ENCODE measurements around the gene NTRK3. TPM values are rescaled to one million over a fixed set of nuclear protein-coding genes. Genes with fewer than 3 reads are reported as not detected.

NTRK3 gene
- total and polyA plus RNA-seq, 2 donors (not counting 3 experiments of a cell fraction or from before 2014, with no cell fraction given) = not detected

DNA sequence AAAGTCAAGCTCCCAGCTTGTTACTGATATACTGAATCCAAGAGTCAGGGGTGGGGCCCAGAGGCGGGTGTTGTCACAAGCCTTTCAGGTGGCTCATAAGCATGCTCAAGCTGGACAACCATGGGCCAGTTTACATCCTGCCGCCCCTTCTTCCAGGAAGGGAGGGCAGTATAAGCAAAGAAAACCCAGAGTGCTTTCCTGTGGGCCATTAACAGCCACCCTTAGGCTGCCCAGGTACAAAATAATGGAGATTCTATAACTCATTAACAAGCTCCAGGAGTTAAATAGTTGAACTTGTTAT, 183.2 kb downstream of the NTRK3 start:
- Histone ChIP-seq H3K36me3 (ENCODE audit: control insufficient read depth in 2 of 2, extremely low read depth in 1 of 2, insufficient read depth in 2 of 2, low read length in 2 of 2) (no peaks in the 10 kb centered on the region), H4K20me1 (replicated peaks; ENCODE audit: control insufficient read depth, extremely low read depth, insufficient read depth, low read length) (no peaks in the 10 kb centered on the region), H3K27ac (ENCODE audit: insufficient read depth, low read depth, low read length) (no peak overlapping the region), H3K9ac (replicated peaks; ENCODE audit: extremely low read depth, insufficient read depth, low read length) (no peak overlapping the region), H3K4me1 (ENCODE audit: control insufficient read depth, extremely low read depth, insufficient read depth, low read length) (no peaks in the 10 kb centered on the region), H3K27me3 (ENCODE audit: control insufficient read depth in 2 of 2, insufficient read depth in 2 of 2, low read length in 2 of 2) (no peaks in the 10 kb centered on the region), H2AFZ (ENCODE audit: low read depth, low read length) (no peak overlapping the region), H3K9me1 (replicated peaks; ENCODE audit: control insufficient read depth, extremely low read depth, insufficient read depth, low read length) (no peaks in the 10 kb centered on the region), H3K79me2 (ENCODE audit: control insufficient read depth, insufficient read depth, low read length) (no peaks in the 10 kb centered on the region), H3K9me3 (replicated peaks; ENCODE audit: control insufficient read depth, insufficient read depth, low read length) (no peaks in the 10 kb centered on the region), H3K4me2 (ENCODE audit: insufficient read depth, low read length) (no peak overlapping the region), H3K4me3 (replicated peaks in 1 of 3; ENCODE audit: insufficient read depth in 1 of 3, low read depth in 1 of 3, low read length in 3 of 3) (no peak overlapping the region)
- CTCF ChIA-PET = interaction anchor here (1.6 kb wide), 1 partner anchor 10 kb away, joined by 3 read pairs; no protein-coding TSS in a partner anchor
- dilution Hi-C loops (cut with MboI; ENCODE audit: extremely low pct_ligation_motif_present, low sequenced_read_pairs) (no loop called here), intact Hi-C loops (cut with micrococcal nuclease) (no loop called here)
- TF ChIP-seq JUN (IDR thresholded peaks at IDR 0.05; ENCODE audit: borderline replicate concordance, insufficient read depth, insufficient read length, low read depth) = no peak
- TF ChIP-seq GATA2 (IDR thresholded peaks at IDR 0.05; ENCODE audit: insufficient read depth, insufficient read length, low read depth, low read length) = no peak
- no peak for TF ChIP-seq MAX (IDR thresholded peaks at IDR 0.05; ENCODE audit: insufficient read depth, insufficient read length)
- no peak for TF ChIP-seq MYC (IDR thresholded peaks at IDR 0.05; ENCODE audit: low read depth, low read length)
- TF ChIP-seq POLR2A (IDR thresholded peaks at IDR 0.05; ENCODE audit: low read depth, low read length) = no peak
- TF ChIP-seq, protein P1, sequence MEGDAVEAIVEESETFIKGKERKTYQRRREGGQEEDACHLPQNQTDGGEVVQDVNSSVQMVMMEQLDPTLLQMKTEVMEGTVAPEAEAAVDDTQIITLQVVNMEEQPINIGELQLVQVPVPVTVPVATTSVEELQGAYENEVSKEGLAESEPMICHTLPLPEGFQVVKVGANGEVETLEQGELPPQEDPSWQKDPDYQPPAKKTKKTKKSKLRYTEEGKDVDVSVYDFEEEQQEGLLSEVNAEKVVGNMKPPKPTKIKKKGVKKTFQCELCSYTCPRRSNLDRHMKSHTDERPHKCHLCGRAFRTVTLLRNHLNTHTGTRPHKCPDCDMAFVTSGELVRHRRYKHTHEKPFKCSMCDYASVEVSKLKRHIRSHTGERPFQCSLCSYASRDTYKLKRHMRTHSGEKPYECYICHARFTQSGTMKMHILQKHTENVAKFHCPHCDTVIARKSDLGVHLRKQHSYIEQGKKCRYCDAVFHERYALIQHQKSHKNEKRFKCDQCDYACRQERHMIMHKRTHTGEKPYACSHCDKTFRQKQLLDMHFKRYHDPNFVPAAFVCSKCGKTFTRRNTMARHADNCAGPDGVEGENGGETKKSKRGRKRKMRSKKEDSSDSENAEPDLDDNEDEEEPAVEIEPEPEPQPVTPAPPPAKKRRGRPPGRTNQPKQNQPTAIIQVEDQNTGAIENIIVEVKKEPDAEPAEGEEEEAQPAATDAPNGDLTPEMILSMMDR (IDR thresholded peaks at IDR 0.05; ENCODE audit: extremely low read depth in 1 of 2, insufficient read depth in 1 of 2, low read depth in 1 of 2, low read length in 2 of 2) = no peak
- no peak for TF ChIP-seq POLR2AphosphoS5 (IDR thresholded peaks at IDR 0.05; ENCODE audit: insufficient read depth, low read depth, low read length)
- no peak for FAIRE-seq
- POLR2A ChIA-PET = no interaction called here
- BruUV-seq (replicated peaks) = no TSS peak
- no peak for DNase-seq (ENCODE audit: low read depth, low spot score)

All from endothelial cell of umbilical vein (primary cell).